ENCODE measurements around the gene HMCES.

DNA sequence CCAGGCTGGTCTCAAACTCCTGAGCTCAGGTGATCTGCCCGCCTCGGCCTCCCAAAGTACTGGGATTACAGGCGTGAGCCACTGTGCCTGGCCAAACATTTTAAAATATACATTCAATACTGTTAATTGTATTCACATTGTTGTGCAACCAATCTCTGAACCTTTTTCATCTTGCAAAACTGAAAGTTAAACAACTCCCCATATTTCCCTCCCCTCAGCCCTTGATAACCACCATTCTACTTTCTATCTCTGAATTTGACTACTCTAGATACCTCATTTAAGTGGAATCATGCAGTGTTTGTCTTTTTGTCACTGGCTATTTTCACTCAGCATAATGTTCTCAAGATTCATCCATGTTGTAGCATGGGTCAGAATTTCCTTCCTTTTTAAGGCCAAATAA is 30.0 kb downstream of the HMCES start:
- TF ChIP-seq POLR2A (IDR thresholded peaks at IDR 0.05) (no peak), EP300 (IDR thresholded peaks at IDR 0.05; ENCODE audit: low read depth) (no peak)
